ENCODE results near the gene GLRX3.
"Not testable (repeated sequence)": the region's sequence is repeated elsewhere in the genome, so short reads cannot be mapped to it uniquely, and the experiment has no call there.

GLRX3 gene

DNA sequence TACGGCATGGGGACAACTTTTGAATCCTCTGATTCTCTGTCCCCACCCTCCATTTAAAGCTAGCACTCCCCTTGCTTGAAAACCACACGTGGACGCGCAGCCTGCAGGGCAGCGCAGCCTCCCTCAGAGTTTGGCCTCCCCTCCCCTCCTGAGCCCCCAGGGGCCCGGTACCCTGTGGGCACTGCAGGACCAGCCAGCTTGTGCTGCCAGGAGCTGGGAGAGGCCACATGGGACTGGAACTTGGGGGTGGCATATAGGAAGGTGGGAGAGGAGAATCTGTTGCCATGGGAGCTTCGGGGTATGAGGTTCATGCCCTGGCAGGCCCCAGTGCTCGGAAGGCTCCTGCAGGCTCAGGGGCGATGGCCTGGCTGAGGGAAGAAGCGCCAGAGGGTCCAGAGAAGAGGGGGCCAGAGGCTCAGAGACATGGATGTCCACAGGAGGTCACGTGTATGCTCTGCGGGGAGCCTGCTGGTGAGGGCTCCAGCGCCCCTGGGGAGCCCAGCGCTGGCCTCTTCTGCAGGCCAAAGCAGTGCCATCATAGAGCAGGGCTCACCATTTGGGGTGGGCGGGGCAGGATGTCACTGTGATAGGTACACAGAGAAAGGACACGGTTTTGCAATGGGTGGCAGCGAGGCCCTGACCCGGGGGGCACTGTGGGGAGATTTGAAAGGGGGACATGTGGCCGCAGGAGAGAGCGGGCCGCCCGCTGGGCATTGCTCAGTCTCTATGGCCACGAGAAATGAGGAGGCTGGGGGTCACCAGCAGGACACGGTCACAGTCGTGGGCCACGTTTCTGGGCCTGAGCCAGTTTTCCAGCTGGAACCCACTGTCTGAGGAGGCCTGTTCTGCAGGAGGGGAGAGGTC lies 64.2 kb downstream of the GLRX3 start:
- Mint-ChIP-seq H3K36me3 (ENCODE audit: low read depth) (no peaks in the 10 kb centered on the region), H3K27me3 (ENCODE audit: low read depth) (no peaks in the 10 kb centered on the region), H3K9me3 (no peaks in the 10 kb centered on the region), H3K4me3 (no peak overlapping the region), H3K4me1 (ENCODE audit: low read depth) (no peaks in the 10 kb centered on the region), H3K27ac (no peak overlapping the region)

DNA sequence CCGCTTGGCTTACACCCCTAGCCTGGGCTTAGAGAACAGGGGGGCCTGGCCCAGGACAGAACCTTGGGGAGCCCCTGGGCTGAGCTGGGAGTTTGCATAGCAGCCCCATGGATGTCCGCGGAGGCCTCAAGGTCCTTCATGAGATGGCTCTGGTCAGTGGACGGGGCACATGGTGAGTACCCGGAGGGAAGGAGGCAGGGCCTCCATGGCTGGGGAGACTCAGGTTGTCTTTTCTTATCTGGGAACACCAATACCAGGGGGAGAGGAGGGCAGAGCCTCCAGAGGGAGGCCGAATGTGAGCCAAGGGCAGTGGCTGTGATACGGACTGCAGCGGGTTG lies 64.8 kb downstream of the GLRX3 start:
- Mint-ChIP-seq H3K36me3 (ENCODE audit: low read depth) (no peaks in the 10 kb centered on the region), H3K27ac (no peak overlapping the region), H3K4me1 (ENCODE audit: low read depth) (no peaks in the 10 kb centered on the region), H3K27me3 (ENCODE audit: low read depth) (no peaks in the 10 kb centered on the region), H3K9me3 (no peaks in the 10 kb centered on the region), H3K4me3 (no peak overlapping the region)

DNA sequence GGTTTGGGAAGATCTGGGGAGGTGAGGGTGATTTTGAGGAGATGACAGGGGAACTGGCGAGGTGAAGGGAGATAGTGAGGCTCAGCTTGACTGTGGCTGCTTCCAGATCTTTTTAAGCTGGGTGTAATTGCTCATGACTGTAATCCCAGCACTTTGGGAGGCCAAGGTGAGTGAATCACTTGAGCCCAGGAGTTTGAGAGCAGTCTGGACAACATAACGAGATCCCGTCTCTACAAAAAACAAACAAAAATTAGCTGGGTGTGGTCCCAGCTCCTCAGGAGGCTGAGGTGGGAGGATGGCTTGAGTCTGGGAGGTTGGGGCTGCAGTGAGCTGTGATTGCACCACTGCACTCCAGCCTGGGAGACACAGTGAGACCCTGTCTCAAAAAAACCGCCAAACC lies 66.0 kb downstream of the GLRX3 start:
- H3K36me3 Mint-ChIP-seq (ENCODE audit: low read depth) = not testable (repeated sequence)

DNA sequence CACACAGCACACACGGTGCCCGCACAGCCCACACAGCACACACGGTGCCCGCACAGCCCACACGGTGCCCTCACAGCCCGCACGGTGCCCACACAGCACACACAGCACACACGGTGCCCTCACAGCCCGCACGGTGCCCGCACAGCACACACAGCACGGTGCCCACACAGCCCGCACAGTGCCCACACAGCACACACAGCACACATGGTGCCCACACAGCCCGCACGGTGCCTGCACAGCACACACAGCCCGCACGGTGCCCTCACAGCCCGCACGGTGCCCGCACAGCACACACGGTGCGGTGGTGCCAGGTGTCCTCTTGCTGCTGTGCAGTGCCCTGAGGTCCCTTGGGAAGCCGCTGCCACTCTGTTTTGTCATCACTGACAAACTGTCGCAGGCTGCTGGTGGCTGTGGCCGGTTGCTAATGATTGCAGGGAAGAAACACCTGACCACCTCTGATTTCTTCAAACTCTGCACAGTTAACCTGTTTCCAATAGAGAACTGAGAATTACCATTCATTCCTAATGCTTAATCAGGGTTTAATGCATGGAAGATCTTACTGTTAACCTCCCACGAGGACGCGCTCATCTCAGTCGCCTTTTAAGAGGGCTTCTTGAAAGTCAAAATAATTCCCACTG lies 66.9 kb downstream of the GLRX3 start:
- Mint-ChIP-seq H3K9me3 (no peaks in the 10 kb centered on the region), H3K4me3 (no peak overlapping the region), H3K27me3 (ENCODE audit: low read depth) (no peaks in the 10 kb centered on the region), H3K4me1 (ENCODE audit: low read depth) (no peaks in the 10 kb centered on the region), H3K27ac (no peak overlapping the region), H3K36me3 (ENCODE audit: low read depth) (no peaks in the 10 kb centered on the region)

More for the DNA sequence above, 66.0 kb downstream of the GLRX3 start:
- not testable (repeated sequence) for H3K4me1 Mint-ChIP-seq (ENCODE audit: low read depth); H3K27ac Mint-ChIP-seq; H3K9me3 Mint-ChIP-seq; H3K4me3 Mint-ChIP-seq; H3K27me3 Mint-ChIP-seq (ENCODE audit: low read depth)

DNA sequence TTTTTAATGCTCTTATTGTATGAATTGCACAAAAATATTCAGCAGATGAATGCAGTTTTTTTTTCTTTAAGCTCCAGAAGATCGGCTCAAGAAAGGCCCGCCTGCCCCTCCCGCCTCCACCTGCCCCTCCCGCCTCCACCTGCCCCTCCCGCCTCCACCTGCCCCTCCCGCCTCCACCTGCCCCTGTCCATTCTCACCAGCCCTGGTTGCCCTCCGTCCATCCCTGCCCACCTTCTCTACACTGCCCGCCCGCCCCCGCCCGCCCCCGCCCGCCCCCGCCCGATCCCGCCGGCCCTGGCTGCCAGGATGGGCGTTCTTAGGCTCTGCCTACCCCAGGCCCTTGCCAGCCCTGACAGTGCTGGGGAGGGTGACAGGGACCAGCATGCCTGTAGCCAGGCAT lies 67.4 kb downstream of the GLRX3 start:
- Mint-ChIP-seq H3K36me3 (ENCODE audit: low read depth) (no peaks in the 10 kb centered on the region), H3K4me3 (no peak overlapping the region), H3K27me3 (ENCODE audit: low read depth) (no peaks in the 10 kb centered on the region), H3K9me3 (no peaks in the 10 kb centered on the region), H3K27ac (no peak overlapping the region), H3K4me1 (ENCODE audit: low read depth) (no peaks in the 10 kb centered on the region)

DNA sequence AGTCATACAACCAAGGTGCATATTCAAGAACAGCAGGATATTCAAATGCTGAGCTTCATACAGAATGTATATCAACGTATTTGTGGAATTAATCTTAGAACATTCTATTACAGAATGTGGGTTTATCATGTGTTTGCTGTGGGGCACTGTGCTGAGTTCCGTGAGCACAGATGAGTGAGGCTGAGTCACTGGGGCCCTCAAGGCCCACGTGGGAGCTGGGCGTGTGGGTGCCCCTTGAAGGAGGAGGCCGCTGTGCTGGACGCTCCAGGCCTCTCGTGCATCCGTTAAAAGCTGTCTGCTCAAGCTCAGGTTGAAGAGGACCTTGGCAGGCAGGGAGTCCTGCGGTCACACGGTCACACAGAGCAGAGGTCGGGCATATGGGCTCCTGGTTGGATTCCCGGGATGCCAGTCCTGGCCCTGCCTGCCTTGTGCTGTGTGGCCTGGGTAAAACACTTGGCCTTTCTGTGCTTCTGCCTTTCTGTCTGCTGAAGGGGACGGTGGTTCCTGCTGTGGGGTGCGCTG lies 70.1 kb downstream of the GLRX3 start:
- Mint-ChIP-seq H3K4me1 (ENCODE audit: low read depth) (no peaks in the 10 kb centered on the region), H3K4me3 (no peak overlapping the region), H3K27me3 (ENCODE audit: low read depth) (no peaks in the 10 kb centered on the region), H3K9me3 (no peaks in the 10 kb centered on the region), H3K27ac (no peak overlapping the region), H3K36me3 (ENCODE audit: low read depth) (no peaks in the 10 kb centered on the region)

DNA sequence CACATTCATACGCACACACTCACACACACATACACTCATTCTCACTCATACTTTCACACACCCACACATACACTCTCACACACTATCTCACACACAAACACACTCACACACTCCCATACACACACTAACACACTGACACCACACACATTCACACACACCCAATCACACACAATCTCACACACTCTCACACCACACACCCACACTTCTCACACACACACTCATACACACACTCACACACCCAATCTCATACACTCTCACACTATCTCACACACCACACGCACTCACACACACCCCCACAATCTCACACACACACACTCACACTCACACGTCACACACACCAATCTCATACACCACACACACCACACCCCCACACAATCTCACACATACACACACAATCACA lies 71.0 kb downstream of the GLRX3 start:
- no peaks in the 10 kb centered on the region for H3K9me3 Mint-ChIP-seq
- no peaks in the 10 kb centered on the region for H3K36me3 Mint-ChIP-seq (ENCODE audit: low read depth)
- no peak overlapping the region for H3K27ac Mint-ChIP-seq
- H3K4me3 Mint-ChIP-seq = no peak overlapping the region
- H3K27me3 Mint-ChIP-seq (ENCODE audit: low read depth) = no peaks in the 10 kb centered on the region
- no peaks in the 10 kb centered on the region for H3K4me1 Mint-ChIP-seq (ENCODE audit: low read depth)

DNA sequence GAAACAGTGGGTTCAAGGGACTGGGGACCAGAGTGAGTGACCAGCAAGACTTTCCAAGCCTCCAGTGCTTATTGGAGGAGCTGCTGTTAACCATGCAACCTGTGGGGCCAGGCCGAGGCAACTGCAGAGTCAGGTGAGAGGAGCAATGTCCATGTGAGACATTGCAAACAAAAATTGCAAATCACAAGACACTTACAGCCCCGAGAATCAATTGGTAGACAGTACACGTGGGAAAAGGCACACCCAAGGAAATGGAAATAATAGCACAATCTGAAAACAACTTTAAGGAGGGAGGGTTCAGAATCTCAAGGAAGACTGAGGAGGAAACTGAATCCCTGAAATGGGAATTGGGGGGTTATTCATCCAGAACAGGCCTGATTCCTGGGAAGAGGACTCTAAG lies 72.6 kb downstream of the GLRX3 start:
- Mint-ChIP-seq H3K27ac (no peak overlapping the region), H3K36me3 (ENCODE audit: low read depth) (no peaks in the 10 kb centered on the region)

DNA sequence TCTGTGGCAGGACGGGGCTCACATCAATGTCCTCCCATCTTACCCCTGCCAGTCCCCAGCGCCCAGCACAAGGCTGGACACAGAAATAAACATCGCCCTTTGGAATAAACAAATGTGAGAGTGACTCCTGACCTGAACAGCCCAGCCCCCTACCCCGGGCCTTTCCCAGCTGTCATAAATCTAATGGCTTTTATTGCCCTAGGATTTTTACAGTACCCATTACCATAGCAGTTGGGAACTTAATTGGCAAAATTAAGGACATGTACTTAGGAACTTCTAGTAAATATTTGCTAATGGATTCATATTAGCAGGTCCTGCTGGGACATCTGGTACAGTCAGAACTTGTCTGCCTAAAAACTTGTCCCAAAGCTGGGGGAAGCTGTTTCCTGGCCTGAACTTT lies 76.6 kb downstream of the GLRX3 start:
- peaks cover 9% of the 10 kb centered on the region for H3K9me3 Mint-ChIP-seq

More for the DNA sequence above, 72.6 kb downstream of the GLRX3 start:
- peaks cover 5% of the 10 kb centered on the region for H3K9me3 Mint-ChIP-seq
- no peaks in the 10 kb centered on the region for H3K27me3 Mint-ChIP-seq (ENCODE audit: low read depth)
- no peaks in the 10 kb centered on the region for H3K4me1 Mint-ChIP-seq (ENCODE audit: low read depth)
- no peak overlapping the region for H3K4me3 Mint-ChIP-seq

DNA sequence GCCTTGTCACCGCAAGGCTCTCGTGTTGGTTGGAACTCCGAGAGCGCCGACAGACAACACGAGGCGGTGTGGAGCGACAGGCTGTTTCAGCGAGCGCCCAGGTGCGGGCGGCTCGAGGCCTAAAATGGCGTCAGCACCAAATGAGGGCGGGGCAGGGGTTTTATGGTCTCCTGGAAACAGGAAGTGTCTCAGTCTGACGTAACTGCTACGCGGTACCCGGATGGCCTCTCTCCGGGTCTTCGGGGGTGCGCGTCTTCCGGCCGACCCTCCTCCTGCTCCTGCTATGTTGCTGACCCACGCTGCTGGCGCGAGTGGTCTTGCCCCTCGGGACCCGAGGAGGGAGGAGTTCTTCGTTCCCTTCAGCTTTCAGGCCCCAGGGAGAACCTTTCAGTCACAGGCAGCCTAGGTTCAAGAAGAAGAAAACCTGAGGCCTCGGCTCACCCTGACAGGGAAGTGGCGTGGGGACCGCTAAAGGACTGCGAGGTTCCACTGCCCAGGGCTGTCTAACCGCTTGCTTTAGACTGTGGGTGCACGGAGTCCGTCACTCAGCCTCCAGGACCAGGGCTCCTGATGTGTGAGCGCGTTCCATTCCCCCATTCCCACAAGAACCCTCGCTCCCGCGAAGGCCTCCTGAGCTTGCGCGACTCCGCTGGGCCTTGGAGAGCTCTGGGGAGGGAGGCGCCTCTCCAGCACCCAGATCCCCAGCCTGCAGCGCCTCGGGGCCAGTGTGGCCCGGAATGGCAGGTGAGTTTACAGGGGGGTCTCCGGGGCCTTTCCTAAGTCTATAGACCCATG lies 77.3 kb downstream of the GLRX3 start:
- Mint-ChIP-seq H3K9me3 (peaks cover 9% of the 10 kb centered on the region), H3K27ac (no peak overlapping the region), H3K4me3 (no peak overlapping the region), H3K36me3 (ENCODE audit: low read depth) (no peaks in the 10 kb centered on the region), H3K4me1 (ENCODE audit: low read depth) (no peaks in the 10 kb centered on the region), H3K27me3 (ENCODE audit: low read depth) (no peaks in the 10 kb centered on the region)

More for the DNA sequence above, 76.6 kb downstream of the GLRX3 start:
- Mint-ChIP-seq H3K4me3 (no peak overlapping the region), H3K4me1 (ENCODE audit: low read depth) (no peaks in the 10 kb centered on the region), H3K27me3 (ENCODE audit: low read depth) (no peaks in the 10 kb centered on the region), H3K36me3 (ENCODE audit: low read depth) (no peaks in the 10 kb centered on the region), H3K27ac (no peak overlapping the region)

DNA sequence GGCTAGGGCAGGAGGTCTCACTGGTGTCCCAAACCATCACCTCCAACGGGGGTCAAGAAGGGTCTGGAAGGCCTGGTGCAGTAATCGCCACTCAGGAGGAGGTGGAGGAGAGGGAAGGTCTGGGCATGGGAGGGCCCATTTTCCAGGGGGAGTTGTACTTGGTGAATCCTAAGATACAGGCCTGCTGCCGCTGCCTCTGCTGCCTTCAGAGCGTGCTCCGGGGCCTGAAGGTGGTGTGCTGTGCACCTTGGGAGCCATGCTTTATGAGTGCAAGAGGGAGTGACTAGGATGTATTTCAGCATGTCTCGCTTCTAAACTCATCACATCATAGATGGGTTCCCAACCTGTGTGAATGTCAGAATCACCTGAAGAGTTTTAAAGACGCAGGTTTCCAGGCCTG lies 78.2 kb downstream of the GLRX3 start:
- H3K4me3 Mint-ChIP-seq = no peak overlapping the region
- H3K36me3 Mint-ChIP-seq (ENCODE audit: low read depth) = no peaks in the 10 kb centered on the region
- no peaks in the 10 kb centered on the region for H3K27me3 Mint-ChIP-seq (ENCODE audit: low read depth)
- no peaks in the 10 kb centered on the region for H3K4me1 Mint-ChIP-seq (ENCODE audit: low read depth)
- no peak overlapping the region for H3K27ac Mint-ChIP-seq
- peaks cover 9% of the 10 kb centered on the region for H3K9me3 Mint-ChIP-seq

DNA sequence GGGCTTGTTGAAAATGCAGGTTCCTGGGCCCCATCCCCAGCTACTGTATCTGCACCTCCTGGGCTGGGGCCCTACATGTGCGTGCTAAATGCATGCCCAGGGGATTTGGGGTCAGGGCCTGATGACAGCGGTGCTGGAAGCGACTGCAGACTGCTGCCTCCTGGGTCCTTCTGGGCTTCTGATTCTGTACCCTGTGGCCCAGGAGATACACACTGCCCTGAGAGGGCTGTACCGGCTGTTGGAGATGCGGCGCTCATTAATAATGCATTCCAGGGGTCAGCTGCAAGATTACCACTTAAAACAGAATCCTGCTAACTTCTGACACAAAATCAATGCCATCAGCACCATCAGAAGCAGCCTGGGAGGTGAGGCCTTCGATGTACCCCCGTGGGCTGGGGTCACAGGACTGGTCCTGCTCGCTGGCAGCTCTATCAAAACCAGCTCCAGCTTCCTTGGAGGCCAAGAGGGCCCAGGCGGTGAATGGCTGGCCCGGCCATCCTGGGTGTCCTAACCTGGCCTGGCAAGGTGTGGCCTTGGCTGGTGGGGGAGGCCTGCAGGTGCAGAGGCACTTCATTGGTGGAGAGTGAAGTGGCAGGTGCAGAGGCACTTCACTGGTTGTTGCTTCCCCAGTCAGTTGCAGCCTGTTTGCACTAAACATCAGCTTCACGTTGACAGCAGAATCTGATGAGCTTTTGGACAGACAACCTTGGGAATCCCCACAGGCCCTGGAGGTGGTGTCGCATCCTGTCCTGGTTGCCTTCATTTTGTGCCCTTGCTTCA lies 79.2 kb downstream of the GLRX3 start:
- no peaks in the 10 kb centered on the region for H3K4me1 Mint-ChIP-seq (ENCODE audit: low read depth)
- H3K4me3 Mint-ChIP-seq = no peak overlapping the region
- peaks cover 9% of the 10 kb centered on the region for H3K9me3 Mint-ChIP-seq
- H3K27me3 Mint-ChIP-seq (ENCODE audit: low read depth) = no peaks in the 10 kb centered on the region
- no peak overlapping the region for H3K27ac Mint-ChIP-seq
- no peaks in the 10 kb centered on the region for H3K36me3 Mint-ChIP-seq (ENCODE audit: low read depth)

DNA sequence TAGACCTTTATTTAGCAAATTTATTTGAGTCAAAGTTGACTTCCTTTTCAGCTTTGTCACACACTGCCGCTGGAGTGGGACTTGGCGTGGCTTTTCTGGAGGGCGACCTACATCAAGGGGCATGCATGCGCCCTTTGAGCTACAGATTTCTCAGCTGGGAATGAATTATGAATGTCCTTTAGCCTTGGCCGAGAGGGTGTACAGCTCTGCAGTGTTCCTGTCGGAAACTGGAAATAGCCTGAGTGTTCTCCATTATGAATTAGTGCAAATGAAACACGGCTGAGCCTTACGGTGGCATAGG lies 79.7 kb downstream of the GLRX3 start:
- H3K27ac Mint-ChIP-seq = no peak overlapping the region
- no peak overlapping the region for H3K4me3 Mint-ChIP-seq
- no peaks in the 10 kb centered on the region for H3K4me1 Mint-ChIP-seq (ENCODE audit: low read depth)
- no peaks in the 10 kb centered on the region for H3K27me3 Mint-ChIP-seq (ENCODE audit: low read depth)
- no peaks in the 10 kb centered on the region for H3K36me3 Mint-ChIP-seq (ENCODE audit: low read depth)
- H3K9me3 Mint-ChIP-seq = peaks cover 9% of the 10 kb centered on the region

DNA sequence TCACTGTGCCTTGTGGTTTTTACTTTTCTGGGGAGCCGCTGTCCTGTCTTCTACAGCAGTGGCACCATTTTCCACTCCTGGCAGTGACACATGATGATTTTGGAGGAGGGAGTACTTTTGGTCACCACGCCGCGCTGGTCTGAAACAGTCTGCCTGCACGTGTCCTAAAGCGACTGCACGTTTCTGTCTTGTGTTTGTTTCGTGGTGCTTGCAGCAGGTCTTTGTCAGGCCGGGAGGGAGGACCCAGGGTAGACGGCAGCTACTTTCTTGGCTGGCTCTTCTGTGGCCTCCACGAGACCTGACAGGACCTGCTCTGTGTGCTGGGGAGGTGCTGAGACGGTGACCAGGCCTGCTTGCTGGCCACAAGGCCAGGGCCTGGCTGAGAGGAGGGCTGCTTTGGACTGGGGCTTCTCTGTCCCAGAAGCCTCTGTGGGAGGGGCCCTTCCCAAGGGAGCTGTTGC lies 82.0 kb downstream of the GLRX3 start:
- no peak overlapping the region for H3K27ac Mint-ChIP-seq
- peaks cover 5% of the 10 kb centered on the region for H3K9me3 Mint-ChIP-seq
- H3K4me3 Mint-ChIP-seq = no peak overlapping the region
- H3K36me3 Mint-ChIP-seq (ENCODE audit: low read depth) = no peaks in the 10 kb centered on the region
- no peaks in the 10 kb centered on the region for H3K4me1 Mint-ChIP-seq (ENCODE audit: low read depth)
- H3K27me3 Mint-ChIP-seq (ENCODE audit: low read depth) = no peaks in the 10 kb centered on the region
